PFSK-1 (cell line): ENCODE measurements around the gene HASPIN.

ENCODE experiments used
- POLR2AphosphoS5 ChIP-seq: IDR thresholded peaks from 2 replicates; pipeline ENCODE4 v1.6.1; 2012; ENCODE audit warnings: low read depth, mild to moderate bottlenecking, control low read depth, low read length, moderate library complexity
- SIN3A ChIP-seq: IDR thresholded peaks from 2 replicates; pipeline ENCODE4 v1.6.1; 2012; ENCODE audit warnings: mild to moderate bottlenecking, low read length, moderate library complexity, borderline replicate concordance; ENCODE audit not compliant: insufficient read depth
- TAF1 ChIP-seq: IDR thresholded peaks from 2 replicates; pipeline ENCODE4 v1.6.1; 2012; ENCODE audit warnings: low read length, control low read depth, borderline replicate concordance; ENCODE audit not compliant: insufficient read depth

DNA sequence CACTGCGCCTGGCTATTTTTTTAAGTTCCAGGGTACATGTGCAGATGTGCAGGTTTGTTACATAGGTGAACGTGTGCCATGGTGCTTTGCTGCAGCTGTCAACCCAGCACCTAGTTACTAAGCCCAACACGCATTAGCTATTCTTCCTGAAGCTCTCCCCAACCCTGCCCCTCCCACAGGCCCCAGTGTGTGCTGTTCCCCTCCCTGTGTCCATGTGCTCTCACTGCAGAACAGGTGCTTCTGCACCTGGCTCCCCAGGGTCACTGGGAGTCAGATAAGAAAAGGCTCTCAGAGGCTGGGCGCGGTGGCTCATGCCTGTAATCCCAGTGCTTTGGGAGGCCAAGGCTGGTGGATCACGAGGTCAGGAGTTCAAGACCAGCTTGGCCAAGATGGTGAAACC lies 6.2 kb downstream of the HASPIN start:
- TF ChIP-seq POLR2AphosphoS5: no peak
- no peak for TF ChIP-seq TAF1
- no peak for TF ChIP-seq SIN3A
